WERI-Rb-1 (cell line): ENCODE measurements around the gene GLOD4.
"Not testable (repeated sequence)": the region's sequence is repeated elsewhere in the genome, so short reads cannot be mapped to it uniquely, and the experiment has no call there.

Experiments
- DNase-seq: peaks from one replicate; pipeline ENCODE4 v3.0.0-alpha.2; 2020
- H3K27ac ChIP-seq: fragments of 250-450 bp; sonication (Bioruptor Pico); 2 replicates; pipeline ENCODE4 v1.5.1; 2020; ENCODE audit warnings: mild to moderate bottlenecking, moderate library complexity
- H3K27me3 ChIP-seq: fragments of 250-450 bp; sonication (Bioruptor Pico); 2 replicates; pipeline ENCODE4 v1.5.1; 2021; ENCODE audit warnings: mild to moderate bottlenecking, low read depth, moderate library complexity; ENCODE audit not compliant: insufficient read depth, severe bottlenecking
- H3K36me3 ChIP-seq: fragments of 250-450 bp; sonication (Bioruptor Pico); 2 replicates; pipeline ENCODE4 v1.5.1; 2020; ENCODE audit warnings: mild to moderate bottlenecking, moderate library complexity
- H3K4me3 ChIP-seq: 2 replicates; pipeline ENCODE4 v1.5.1; 2011; ENCODE audit warnings: low read depth, mild to moderate bottlenecking, control low read depth, low read length
- H3K9me3 ChIP-seq: fragments of 250-450 bp; sonication (Bioruptor Pico); 2 replicates; pipeline ENCODE4 v1.5.1; 2021; ENCODE audit warnings: mild to moderate bottlenecking, moderate library complexity; ENCODE audit not compliant: severe bottlenecking
- CTCF ChIP-seq: IDR thresholded peaks from 2 replicates; pipeline ENCODE4 v1.5.1; 2011; ENCODE audit warnings: low read depth, mild to moderate bottlenecking, control low read depth, inconsistent platforms, low read length

Gene GLOD4

DNA sequence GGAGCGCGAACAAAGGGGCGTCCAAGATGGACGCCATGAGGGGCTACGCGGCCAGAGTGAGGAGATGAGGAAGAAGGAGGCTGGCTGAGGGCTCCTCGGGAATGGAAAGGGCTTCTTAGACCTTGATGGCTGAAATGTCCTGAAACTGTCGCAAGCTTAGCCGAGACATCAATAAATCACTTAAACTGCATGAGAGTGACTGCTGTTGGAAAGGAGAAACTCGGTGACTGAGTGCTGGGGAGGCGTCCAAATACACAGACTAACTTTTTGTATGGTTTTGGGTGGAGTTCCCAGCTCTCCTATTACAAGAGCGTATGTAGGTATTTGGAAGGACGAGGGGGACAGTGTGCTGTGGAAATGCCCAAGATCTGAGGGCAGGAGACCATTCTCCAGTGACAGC, 28.7 kb downstream of the GLOD4 start:
- no peak for DNase-seq
- H3K4me3 ChIP-seq: no peak overlapping the region
- peaks cover 7% of the 10 kb centered on the region for H3K9me3 ChIP-seq
- TF ChIP-seq CTCF: no peak
- no peaks in the 10 kb centered on the region for H3K27me3 ChIP-seq
- H3K27ac ChIP-seq: no peak overlapping the region
- peaks cover 35% of the 10 kb centered on the region for H3K36me3 ChIP-seq

GRCh38 chr17:752620-753219, 29.4 kb downstream of the GLOD4 start:
- peaks cover 7% of the 10 kb centered on the region for H3K9me3 ChIP-seq
- H3K27ac ChIP-seq: peak overlapping the region; percentile 92
- no peak for DNase-seq

GRCh38 chr17:752002-752619, 30.0 kb downstream of the GLOD4 start, which contains the start of gene GEMIN4:
Gene GEMIN4, minus strand, starts transcription at chr17:752264. Its CDS starts 122 bp downstream, at chr17:752142.
- Histone ChIP-seq H3K9me3 (peaks cover 7% of the 10 kb centered on the region), H3K27ac (peak within 1 kb of the TSS; percentile 92), H3K4me3 (peak within 1 kb of the TSS; percentile 53), H3K36me3 (peaks cover 40% of the 10 kb centered on the region), H3K27me3 (no peaks in the 10 kb centered on the region)
- peak; percentile 99 for TF ChIP-seq CTCF
- DNase-seq: peak; percentile 94

More at GRCh38 chr17:752620-753219, 29.4 kb downstream of the GLOD4 start:
- Histone ChIP-seq H3K27me3 (no peaks in the 10 kb centered on the region), H3K36me3 (peaks cover 35% of the 10 kb centered on the region), H3K4me3 (no peak overlapping the region)
- no peak for TF ChIP-seq CTCF

GRCh38 chr17:751269-752001, 30.6 kb downstream of the GLOD4 start:
- TF ChIP-seq CTCF: no peak
- DNase-seq: peak; percentile 30
- Histone ChIP-seq H3K9me3 (peaks cover 7% of the 10 kb centered on the region), H3K27ac (peak overlapping the region; percentile 92), H3K36me3 (peaks cover 40% of the 10 kb centered on the region), H3K27me3 (no peaks in the 10 kb centered on the region), H3K4me3 (peak overlapping the region; percentile 53)

GRCh38 chr17:750431-751037, 31.5 kb downstream of the GLOD4 start:
- no peak overlapping the region for H3K4me3 ChIP-seq
- H3K27ac ChIP-seq: no peak overlapping the region
- peaks cover 47% of the 10 kb centered on the region for H3K36me3 ChIP-seq
- no peak for TF ChIP-seq CTCF
- H3K27me3 ChIP-seq: no peaks in the 10 kb centered on the region
- H3K9me3 ChIP-seq: peaks cover 7% of the 10 kb centered on the region
- no peak for DNase-seq

DNA sequence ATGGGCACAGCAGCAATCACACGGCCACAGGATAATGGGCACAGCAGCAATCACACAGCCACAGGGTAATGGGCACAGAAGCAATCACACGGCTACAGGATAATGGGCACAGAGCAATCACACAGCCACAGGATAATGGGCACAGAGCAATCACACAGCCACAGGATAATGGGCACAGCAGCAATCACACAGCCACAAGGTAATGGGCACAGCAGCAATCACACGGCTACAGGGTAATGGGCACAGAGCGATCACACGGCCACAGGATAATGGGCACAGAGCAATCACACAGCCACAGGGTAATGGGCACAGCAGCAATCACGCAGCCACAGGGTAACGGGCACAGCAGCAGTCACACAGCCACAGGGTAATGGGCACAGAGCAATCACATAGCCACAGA, 32.7 kb downstream of the GLOD4 start:
- H3K27ac ChIP-seq, H3K4me3 ChIP-seq, H3K27me3 ChIP-seq, H3K9me3 ChIP-seq, DNase-seq: not testable (repeated sequence)
- H3K36me3 ChIP-seq: peaks cover 59% of the 10 kb centered on the region

GRCh38 chr17:748604-749003, 33.5 kb downstream of the GLOD4 start:
- peaks cover 66% of the 10 kb centered on the region for H3K36me3 ChIP-seq
- not testable (repeated sequence) for DNase-seq, H3K27me3 ChIP-seq, H3K27ac ChIP-seq, H3K4me3 ChIP-seq, H3K9me3 ChIP-seq
